ENCODE data around the gene MICU1.
A peak's percentile ranks its signal among the peaks of the same experiment; 100 is the strongest.
"Not testable (repeated sequence)": the region's sequence is repeated elsewhere in the genome, so short reads cannot be mapped to it uniquely, and the experiment has no call there.

MICU1 gene

GRCh38 chr10:72445851-72446250 is 180.0 kb downstream of the MICU1 start:
- DNase-seq (ENCODE audit: low read depth), result no peak

DNA sequence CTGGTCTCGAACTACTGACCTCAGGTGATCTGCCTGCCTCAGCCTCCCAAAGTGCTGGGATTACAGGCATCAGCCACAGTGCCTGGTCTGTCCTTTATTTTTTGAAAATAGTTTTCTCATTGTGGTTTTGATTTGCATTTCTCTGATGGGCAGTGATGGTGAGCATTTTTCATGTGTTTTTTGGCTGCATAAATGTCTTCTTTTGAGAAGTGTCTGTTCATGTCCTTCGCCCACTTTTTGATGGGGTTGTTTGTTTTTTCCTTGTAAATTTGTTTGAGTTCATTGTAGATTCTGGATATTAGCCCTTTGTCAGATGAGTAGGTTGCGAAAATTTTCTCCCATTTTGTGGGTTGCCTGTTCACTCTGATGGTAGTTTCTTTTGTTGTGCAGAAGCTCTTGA is 182.9 kb downstream of the MICU1 start:
- DNase-seq (ENCODE audit: low read depth), result not testable (repeated sequence)

DNA sequence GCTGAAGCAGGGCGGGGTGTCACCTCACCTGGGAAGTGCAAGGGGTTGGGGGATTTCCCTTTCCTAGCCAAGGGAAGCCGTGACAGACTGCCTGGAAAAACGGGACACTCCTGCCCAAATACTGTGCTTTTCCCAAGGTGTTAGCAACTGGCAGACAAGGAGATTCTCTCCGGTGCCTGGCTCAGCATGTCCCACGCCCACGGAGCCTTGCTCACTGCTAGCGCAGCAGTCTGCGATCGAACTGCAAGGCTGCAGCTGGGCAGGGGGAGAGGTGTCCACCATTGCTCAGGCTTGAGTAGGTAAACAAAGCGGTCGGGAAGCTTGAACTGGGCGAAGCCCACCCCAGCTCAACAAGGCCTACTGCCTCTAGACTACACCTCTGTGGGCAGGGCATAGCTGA is 190.3 kb downstream of the MICU1 start:
- no peak for DNase-seq (ENCODE audit: low read depth)

DNA sequence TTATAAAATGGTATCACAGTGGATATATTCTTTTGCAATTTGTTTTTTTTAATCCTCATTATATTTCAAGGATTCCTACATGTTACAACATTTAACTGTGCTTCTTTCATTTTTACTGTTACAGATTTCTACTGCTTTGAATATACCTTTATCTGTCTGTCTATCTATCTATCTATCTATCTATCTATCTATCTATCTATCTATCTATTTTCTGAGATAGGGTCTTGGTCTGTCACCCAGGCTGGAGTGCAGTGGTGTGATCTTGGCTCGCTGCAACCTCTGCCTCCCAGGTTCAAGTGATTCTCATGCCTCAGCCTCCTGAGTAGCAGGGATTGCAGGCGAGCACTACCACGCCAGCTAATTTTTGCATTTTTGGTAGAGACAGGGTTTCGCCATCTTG is 194.9 kb downstream of the MICU1 start:
- not testable (repeated sequence) for DNase-seq (ENCODE audit: low read depth)

GRCh38 chr10:72429931-72430330 is 195.9 kb downstream of the MICU1 start:
- no peak for DNase-seq (ENCODE audit: low read depth)

- no peak for DNase-seq (ENCODE audit: low read depth)
Observed at GRCh38 chr10:72426986-72427385, 198.9 kb downstream of the MICU1 start.

DNA sequence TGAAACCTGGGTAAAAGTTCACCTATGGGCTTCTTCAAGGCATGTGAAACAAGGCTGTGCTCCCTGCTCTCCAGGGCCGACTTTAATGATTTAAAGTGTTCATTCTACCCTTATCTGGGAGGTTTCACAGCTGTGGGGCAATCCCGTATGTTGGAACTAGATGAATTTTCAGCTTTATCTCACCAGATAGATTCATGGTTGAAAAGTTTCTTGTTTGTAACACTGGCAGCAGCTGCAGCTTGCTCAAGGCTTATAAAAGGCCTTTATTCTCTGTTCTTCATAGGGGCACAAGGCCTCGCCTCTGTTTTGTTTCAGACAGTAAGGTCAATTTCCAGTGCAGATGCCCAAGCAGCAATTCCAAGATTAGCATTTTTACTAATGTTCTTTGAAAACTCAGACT is 200.7 kb downstream of the MICU1 start:
- DNase-seq (ENCODE audit: low read depth), result no peak

GRCh38 chr10:72424561-72424960 is 201.3 kb downstream of the MICU1 start:
- DNase-seq (ENCODE audit: low read depth), result peak; percentile 11

- DNase-seq (ENCODE audit: low read depth), result no peak
Observed at GRCh38 chr10:72423426-72423825, 202.5 kb downstream of the MICU1 start.

DNA sequence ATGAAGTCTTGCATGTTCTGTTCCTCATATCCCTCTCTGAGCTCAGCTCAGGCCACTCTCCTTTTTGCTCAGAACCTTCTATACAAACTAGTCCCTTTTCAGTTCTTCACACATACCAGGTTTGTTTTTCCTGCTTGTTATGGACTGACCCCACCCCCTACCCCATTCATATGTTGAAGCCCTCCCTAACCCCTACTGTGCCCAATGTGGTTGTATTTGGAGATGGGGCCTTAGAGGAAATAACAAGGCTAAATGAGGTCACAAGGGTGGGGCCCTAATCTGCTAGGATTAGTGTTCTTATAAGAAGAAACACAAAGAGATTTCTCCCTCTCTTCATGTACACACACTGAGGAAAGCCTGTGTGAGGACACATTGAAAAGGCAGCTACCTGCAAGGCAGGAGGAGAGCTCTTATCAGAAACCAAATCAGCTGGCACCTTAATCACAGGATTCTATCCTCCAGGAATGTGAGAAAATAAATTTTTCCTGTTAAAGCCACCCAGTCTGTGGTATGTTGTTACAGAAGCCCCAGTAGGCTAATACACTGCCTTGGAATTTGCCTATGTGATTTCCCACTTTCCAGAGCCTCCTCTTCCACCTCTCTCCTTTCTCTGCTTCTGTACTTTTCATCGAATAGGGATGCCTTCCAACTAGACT is 203.9 kb downstream of the MICU1 start:
- no peak for DNase-seq (ENCODE audit: low read depth)

GRCh38 chr10:72419241-72419640 is 206.6 kb downstream of the MICU1 start:
- DNase-seq (ENCODE audit: low read depth), result no peak

GRCh38 chr10:72418679-72419078 is 207.2 kb downstream of the MICU1 start:
- DNase-seq (ENCODE audit: low read depth), result no peak

DNA sequence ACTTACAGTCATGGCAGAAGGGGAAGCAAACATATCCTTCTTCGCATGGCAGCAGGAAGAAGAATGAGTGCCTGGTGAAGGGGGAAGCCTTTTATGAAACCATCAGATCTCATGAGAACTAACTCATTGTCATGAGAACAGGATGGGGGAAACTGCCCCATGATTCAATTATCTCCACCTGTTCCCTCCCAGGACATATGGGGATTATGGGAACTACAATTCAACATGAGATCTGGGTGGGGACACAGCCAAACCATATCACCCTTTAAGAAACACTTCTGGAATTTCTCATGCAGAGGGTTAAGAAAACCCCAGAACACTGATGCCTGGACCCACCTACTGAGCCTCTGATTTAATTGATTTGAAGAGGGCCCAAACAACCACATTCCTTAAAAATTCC is 207.9 kb downstream of the MICU1 start:
- no peak for DNase-seq (ENCODE audit: low read depth)

DNA sequence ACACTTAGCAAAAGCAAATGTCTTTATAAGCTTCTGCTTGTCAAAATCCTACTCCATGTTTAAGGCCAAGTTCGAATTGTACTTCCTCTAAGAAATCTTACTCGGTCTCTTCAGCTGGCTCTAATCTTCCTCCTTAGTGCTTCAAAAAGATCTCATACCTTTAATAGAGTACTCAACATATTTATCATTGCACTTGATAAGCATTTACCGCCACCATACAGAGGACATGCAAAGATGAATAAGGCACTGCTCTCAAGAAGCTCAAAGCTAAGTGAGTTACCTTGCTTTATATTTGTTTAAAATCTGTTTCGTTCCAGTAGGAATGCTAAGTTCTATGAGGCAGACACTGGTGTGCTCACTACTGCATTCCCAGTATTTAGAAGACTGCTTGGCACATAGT is 209.2 kb downstream of the MICU1 start:
- no peak for DNase-seq (ENCODE audit: low read depth)

- DNase-seq (ENCODE audit: low read depth), result no peak
Observed at GRCh38 chr10:72414642-72415041, 211.2 kb downstream of the MICU1 start.

GRCh38 chr10:72409167-72409566 is 216.7 kb downstream of the MICU1 start:
- DNase-seq (ENCODE audit: low read depth), result no peak

- DNase-seq (ENCODE audit: low read depth), result no peak
Observed at GRCh38 chr10:72407927-72408600, 217.8 kb downstream of the MICU1 start.

DNA sequence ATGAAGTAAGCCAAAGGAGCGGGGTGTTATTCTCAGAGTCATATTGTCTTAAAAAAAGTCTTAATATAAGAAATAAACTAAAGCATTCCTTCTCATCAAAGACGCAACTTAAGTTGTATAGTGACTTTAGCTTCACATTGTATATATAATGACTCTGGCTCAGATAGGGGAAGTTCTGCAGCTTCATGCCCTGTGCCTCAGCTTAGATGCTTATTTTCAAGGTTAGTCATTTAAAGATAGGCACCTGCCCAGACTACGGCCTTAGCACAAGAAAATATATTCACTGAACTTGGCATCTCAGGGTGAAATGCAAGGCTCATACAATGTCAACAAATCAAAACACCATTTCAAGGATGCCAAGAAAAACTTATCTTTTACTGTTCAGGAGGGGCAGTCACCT is 218.4 kb downstream of the MICU1 start:
- DNase-seq (ENCODE audit: low read depth), result no peak

DNA sequence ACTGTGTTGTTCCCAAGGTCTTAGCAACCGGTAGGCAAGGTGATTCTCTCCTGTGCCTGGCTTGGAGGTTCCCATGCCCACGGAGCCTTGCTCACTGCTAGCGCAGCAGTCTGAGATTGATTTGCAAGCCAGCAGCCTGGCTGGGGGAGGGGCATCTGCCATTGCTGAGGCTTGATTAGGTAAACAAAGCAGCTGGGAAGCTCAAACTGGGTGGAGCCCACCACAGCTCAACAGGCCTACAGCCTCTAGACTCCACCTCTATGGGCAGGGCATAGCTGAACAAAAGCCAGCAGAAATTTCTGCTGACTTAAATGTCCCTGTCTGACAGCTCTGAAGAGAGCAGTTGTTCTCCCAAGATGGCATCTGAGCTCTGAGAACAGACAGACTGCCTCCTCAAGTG is 230.3 kb downstream of the MICU1 start:
- DNase-seq (ENCODE audit: low read depth), result not testable (repeated sequence)

GRCh38 chr10:72392571-72392970 is 233.3 kb downstream of the MICU1 start:
- DNase-seq (ENCODE audit: low read depth), result no peak

- no peak for DNase-seq (ENCODE audit: low read depth)
Observed at GRCh38 chr10:72390764-72391163, 235.1 kb downstream of the MICU1 start.

DNA sequence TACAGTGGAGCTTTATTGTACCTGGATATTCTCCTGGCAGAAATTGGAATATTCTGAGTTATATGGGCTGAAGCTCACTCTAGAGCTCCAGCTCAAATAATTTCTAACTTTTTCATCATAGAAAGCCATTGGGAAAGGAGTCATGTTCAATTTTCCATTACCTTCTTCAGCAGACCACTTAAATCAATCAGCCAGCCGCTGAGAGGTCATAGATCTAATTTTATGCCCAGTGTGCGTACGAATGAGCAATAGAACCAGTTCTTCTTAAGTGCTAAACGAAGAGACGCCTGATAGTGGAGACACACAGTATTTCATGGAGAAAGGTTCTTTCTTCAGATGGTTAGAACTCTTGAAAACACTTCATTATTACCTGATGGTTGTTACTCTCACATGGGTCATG is 236.2 kb downstream of the MICU1 start:
- no peak for DNase-seq (ENCODE audit: low read depth)

GRCh38 chr10:72389014-72389413 is 236.9 kb downstream of the MICU1 start:
- DNase-seq (ENCODE audit: low read depth), result no peak

GRCh38 chr10:72388062-72388461 is 237.8 kb downstream of the MICU1 start:
- no peak for DNase-seq (ENCODE audit: low read depth)
